EH (cell line): ENCODE measurements around the gene TTC28.
A peak's percentile ranks its signal among the peaks of the same experiment; 100 is the strongest.

Experiments used
- DNase-seq: peaks from one replicate; pipeline ENCODE4 v3.0.0-alpha.2; 2015; ENCODE audit warnings: low read depth

The TTC28 gene

DNA sequence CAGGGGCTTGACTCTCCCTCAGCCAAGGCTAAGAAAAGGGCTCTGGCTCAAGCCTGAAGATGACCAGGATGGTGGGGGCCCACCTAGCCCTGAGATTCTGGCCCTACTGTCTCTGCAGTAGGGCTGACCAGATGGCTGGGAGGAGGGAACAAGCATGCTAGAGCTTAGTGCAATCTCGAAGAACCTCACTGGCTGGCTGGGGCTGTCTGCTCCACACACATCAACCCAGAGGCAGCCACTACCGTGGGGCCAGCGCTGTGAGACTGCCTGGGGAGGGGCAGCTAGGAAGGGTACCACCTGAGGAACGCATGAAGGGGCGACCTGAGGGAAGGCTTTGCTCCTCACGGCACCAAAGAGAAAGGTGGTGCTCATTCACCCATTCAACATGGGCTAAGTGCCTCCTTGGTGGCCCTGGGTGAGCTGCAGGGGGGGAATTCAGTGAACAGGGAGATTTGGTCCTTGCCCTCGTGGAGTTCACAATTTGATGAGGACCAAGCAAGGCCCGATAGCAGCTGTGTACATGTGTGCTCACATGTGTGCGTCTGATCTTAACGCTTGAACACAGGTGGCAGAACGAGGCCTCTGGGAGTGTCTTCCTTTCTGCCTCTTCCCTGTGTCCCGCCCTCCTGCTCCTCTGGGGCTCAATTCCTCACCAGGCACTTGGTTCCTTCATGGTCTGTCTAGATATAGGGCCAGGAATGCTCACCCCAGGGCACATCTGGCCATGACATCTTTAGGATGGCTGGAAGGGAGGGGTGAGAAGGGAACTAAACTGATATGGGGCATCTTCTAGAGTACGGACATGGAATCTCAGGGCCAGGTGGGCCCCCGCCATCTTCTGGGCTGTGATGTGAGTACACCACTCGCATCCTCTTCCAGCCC, 658.3 kb downstream of the TTC28 start:
- no peak for DNase-seq

DNA sequence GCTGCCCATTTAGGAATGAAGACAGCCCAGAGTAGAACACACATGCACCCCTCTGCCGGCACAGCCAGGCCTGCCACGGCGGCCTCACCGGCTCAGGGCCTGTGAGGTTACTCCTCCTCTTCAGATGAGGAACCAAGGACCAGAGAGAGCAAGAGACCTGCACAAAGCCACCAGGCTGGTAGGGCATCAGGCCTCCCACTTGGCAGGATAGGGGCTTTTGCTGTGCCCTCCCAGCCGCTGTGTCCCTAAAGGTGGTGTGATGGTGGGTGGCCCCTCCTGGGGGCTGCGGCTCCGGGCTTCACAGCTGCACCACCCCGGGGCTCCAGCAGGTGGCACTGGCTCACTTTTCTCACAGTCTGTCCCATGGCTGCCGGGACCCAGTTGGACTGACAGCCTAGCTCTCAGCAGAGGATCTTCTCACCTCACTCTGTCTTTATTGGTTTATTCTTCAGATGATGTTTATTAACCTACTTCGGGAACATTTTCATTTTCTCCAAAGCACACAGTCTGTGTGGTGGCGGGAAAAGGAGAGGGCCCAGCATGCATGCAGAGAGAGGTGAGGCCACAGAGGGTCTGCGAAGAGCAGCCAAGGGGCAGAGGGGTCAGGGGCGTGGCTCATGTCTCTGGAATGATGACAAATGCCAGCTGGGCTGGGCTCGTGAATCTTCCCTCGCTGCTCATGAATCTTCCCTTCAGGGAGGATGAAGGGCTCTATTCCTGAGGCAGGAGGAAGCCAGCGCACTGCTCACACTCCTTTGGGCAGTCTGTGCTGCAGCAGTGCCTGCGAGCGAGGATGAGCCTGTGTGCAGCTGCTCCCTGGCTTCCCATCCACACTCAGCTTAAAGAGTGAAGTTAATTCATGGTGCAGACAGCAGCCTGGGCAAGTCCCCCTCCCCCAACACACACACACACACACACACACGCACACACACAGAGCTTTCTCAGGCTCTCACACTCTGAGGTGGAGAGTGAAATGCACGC, 659.5 kb downstream of the TTC28 start:
- DNase-seq, result peak; percentile 79

DNA sequence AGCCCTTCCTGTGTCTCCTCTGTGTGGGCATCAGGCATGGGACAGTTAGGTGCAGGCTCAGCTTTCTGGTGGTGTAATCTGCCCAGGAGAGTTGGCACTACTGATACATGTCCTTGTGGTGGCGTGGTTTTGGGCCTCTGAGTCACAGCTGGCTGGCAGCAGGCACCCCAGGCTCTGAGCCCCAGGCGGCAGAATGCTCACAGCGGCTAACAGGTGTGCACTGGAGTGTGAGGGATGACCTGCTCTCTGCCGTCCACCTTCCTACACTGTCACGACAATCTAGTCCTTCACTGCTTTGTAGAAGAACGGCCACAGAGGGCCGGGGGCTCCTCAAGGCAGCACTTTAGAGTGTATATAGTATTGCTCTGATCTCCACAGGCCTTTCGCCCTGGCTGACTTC, 660.3 kb downstream of the TTC28 start:
- DNase-seq, result peak; percentile 16

DNA sequence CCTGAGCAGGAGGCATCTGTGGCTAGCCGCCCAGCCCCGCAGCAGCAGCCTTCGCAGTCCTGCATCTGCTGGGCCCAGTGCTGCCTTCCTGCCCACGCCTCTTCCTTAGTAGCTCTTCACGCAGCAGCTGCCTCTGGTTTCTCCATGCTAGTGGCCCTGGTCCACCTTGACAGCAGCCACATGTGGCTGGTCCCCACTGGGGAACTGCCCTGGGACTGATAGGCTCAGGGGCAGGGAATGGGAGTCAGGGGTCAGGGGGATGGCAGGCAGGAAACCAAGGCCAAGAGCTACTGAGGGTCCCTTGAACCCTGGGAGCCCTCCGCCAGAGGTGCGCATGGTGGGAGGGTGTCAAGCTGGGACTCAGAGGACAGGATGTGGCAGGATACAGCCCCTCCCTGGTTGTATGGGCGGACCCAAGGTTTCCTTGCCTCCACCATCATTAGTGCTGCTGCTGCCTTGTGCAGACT, 661.1 kb downstream of the TTC28 start:
- no peak for DNase-seq

DNA sequence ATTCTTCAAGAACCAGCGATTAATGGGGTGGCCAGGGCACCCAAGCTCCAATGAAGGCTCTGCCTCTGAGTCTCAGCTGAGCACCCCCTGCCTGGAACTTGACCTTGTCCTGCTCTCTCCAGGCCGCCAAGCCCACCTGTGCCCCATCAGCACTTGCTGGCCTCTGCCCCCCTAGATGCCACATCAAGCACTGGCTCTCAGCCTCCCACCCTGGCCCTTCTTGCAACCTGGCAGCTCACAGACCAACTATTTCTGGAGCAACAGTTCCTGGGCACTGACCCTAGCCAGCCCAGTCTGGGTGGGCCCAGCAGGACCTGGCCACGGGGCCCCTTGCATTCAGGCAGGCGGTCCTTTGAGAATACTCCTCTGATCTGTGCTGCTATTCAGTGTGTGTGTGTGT, 661.8 kb downstream of the TTC28 start:
- DNase-seq, result no peak

DNA sequence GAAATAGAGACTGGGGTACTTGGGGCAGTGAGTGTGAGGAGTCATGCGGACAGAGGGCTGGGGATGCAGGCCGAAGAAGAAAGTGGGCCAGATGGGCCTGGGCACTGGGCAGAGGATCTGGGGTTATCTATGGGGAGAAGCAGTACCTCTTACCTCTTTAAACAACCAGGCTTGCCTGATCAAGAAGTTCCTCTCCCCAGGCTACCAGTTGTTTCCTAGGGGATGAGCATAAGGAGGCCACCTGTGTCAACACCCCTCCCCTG, 662.2 kb downstream of the TTC28 start:
- DNase-seq, result no peak

DNA sequence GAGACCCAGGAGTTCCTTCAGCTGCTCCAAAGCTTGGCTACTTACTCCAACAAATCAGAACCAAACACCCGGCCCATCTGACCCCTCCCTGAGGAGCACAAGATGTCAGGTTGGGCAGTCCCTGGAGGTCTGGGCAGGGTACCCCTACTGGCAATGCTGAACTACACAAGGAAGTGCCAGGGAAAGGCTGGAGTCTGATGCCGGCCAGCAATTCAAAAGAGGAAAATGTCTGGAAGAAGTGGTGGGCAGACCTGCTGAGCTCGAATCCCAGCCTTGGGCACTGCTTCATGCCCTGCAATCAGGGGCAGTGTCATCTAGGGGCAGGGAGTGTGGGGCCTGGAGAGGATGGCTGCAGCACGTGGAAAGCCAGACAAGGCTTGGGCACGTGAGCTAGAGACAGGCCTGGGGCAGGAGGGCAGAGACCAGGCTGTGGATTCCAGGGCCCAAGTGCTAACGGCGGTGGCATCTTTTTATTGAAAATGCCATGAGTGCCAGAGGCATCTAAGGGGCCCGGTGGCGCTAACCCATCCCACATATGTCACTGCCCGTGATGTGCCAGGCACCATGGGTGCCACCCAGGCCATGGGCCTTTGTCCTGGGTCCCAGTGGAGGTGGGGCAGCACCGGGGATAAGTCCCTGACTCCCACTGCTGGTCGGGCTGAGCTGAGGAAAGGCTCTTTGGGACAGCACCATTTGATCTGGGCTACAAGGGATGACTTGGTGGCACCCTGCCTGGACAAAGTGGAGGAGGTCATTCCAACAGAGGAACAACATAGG, 662.7 kb downstream of the TTC28 start:
- DNase-seq, result no peak

DNA sequence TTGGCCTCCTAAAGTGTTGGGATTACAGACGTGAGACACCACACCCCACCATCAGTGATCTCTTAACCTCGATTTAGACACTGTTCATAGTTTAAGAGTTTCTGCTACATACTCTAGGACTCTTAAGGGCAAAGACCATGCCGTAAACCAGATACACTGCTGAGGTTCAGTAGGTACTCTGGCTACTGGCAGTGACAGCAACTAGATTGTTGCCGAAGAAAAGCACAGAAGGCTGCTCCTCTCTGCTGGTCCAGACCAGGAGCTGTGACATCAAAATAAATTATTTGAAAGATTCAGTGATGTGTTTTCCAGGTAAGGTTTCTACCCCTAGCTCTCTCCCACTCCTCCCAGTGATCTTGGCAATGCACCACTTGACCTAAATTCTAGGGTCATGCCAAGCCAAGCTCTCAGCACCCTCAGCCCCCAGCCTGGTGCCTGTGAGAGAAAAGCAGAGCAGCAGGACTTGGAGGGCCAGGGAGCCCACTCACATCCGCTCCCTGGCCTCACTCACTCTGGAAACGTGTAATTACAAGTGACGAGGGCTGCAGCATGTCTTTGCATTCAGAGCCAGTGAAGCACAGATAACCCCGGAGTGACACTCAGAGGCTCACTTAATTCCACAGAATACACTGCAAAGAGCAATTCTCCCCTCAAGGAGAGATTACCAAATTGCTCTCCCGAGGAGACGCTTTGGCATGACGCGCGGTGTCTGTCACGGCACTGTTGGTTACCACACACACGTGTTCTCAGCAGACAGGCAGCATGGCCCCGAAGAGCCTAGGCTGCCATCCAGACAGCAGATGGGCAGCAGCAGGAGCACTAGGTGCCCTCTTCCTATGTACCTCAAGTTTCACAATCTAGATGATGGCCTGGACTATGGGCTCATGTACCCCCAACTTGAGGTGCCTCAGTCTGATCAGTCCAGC, 663.7 kb downstream of the TTC28 start:
- no peak for DNase-seq

DNA sequence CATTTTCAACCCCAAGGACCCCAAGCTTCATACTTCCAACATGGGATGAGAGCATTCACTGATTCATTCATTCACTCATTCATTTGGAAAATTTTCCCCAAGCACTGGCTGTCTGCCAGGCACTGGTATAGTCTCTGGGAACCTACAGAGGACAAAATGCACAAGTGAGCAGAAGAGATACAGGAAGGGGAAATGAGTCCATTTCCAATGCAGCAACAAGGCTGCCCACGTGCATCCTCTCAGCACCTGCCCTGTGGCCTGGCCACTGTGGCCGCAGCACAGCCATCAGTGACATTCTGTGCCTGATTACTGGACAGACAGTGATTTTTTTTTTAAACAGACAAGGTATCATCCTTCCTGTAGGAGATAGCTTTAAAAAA, 664.6 kb downstream of the TTC28 start:
- DNase-seq, result no peak

DNA sequence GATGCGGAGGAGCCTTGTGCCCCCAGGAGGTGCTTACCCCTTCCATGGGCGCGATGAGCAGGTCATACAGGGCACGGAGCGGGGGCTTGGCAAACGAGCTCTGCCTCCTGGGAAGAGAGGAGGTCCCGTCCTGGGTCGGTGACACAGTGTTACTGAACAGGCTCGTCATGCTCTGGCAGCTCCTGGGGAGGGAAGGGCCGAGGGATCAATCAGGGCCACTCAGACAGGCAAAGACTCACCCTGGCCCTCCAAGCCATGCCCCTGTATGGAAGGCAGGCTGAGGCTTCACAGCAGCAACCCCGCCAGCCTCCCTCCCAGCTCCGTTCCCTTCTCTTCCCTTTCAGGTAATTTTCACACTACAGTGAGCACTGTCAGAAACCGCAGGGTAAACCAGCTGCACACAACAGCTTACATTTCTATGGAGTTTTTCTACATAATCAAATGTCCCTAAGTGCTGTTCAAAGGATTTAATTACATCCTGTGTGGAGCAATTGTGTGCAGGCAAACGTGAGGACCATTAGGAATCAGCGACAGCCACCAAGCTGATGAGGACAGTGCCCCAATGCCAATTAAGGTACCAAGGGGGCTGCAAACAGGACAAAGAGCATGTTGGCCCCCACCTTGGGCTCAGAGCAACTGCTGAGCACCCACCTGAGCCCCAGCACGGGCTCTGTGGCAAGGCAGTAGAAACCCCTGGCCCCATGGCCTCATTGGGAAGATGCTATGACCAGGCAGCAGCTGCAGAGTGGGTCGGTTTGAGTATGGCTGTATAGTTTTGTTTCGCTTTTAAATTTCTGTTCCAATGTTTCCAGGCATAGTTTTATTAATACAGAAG, 665.2 kb downstream of the TTC28 start:
- DNase-seq, result no peak

DNA sequence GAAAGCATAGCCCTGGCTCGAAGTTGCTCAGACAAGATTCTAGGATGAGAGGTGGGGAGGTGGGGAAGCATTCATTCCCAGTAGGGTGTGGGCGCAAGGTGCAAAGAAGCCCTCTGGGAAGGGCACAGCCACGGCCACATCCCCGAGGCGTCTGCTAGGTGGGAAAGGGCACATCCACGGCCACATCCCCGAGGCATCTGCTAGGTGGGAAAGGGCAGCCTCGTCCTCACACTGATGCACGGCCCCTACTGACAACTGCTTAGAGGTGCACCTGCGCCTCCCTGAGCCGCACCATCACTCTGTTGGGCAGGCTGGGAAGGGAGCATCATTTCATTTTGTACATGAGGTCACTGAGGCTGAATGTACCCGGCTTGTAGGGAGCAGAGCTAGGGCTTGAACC, 666.0 kb downstream of the TTC28 start:
- DNase-seq, result no peak

DNA sequence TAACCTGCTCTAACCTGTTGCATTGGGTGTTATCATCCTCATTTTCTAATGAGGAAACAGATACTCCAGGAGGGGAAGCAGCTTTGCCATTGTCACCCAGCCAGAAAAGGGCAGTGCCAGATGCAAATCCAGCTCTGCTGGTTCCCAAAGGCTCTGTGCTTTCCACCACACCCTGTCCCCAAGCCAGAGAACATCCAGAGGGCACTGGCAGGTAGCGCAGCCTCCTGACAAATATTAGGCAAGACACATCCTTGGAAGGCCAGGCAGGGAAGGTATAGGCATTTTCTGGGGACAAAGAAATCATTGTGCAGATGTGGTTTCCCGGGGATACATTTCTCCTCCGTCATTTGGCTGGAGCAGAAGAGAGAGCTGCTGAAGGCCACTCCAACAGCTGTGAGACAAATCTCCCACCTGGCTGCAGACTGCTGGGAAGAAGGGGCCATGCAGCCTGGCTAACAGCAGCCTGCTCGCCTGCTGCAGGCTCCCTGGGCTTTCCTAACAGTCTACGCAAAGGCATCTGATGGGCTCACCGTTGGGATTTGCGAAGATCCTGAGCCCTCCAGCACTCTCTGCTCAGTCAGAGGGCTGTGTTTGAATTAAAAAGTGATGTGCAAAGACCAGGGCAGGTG, 666.7 kb downstream of the TTC28 start:
- no peak for DNase-seq

DNA sequence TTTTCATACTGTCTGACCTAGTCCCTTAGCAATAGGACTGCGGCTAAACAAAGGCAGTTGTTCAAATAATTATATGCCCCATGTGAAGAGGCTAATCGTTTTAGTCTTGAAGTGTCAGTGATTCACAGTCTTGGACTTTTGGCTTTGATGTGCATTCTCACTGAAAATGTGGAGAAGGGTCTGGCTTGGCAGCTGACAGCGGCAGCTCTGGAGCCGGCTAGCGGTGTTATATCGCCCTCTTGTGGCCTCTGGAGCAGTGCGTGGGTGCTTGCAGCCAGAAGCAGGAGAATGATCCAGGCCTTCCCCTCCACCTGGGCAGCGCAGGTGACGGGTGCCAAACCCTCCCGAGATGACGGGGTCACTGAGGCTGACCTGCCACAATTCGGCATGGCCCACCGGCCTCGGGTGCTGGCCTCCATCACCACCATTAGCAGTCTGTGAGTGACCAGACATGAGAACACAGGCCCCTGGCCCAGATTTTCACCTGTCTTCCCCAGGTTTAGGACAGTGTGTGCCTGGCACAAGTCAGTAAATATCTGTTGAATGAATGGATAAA, 670.3 kb downstream of the TTC28 start:
- peak; percentile 88 for DNase-seq

DNA sequence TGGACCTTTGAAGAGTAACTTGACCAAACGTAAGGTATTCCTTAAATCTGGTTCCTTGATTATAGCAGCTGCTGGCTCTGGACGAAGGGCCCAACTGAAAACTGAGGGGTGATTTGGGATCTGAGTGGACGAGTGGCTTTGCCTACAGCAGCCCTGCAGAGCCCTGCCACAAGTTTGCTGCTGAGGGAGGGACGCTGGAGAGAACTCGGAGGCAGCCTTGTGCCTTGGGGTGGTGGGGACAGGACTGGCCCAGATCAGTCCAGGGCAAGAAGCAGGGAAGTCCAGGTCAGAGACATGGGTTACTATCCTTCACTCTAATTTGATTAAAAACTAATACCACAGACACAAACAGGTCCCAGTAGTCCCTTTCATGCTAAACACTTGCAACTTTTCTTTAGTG, 671.0 kb downstream of the TTC28 start:
- no peak for DNase-seq

DNA sequence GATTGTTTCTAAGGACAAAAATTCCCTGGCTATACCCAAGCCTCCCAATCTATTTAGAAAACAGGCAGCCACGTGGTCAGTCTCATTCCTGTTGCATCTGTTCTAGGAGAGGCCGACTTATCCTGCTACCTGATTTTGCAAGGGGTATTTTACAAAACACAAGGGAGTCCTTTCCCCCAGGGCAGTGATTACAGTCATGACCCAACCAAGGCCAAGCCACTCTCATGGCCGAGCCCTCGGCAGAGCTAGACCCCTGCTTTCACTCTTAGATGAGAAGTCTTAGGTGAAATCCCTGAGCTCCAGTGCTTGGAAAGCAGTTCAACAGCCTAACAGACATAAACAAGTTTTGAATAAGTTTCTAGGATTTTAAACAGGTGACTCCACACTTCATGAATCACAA, 671.6 kb downstream of the TTC28 start:
- no peak for DNase-seq

DNA sequence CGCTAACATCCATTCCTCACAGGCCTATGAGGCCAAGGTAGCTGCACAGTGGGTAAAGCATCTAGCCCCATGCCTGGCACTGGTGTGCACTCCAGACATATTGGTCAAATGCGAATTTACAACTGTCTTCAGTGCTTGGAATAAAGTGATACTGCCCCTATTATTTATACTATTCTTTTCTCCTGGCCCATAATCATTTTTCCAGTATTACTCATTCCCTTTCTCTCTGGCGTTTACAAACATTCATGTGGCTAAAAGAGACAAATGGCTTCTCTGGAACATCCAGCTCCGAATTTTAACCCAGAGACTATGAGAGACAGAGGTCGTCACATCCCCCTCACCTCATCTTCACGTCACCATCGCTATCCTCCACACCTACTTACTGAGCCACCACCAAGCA, 673.4 kb downstream of the TTC28 start:
- DNase-seq, result peak; percentile 40

DNA sequence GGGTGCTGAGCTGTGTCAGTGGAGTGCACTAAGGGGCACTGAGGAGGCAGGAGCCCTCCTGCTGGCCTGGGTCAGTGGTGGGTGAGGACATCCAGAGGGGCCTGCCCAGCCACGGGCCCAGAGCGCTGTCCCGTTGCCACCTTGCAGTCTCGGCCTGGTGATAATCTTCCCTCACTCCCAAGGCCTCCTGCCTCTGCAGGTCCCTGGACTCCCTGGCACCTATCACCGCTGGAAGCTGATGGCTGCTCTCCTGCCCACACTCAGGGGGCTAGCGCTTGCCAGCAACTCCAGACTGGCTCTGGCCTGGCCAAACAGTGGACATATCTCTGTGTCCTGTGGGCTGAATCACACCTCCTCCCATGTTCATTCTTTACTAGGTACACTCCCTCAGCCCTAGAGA, 674.1 kb downstream of the TTC28 start:
- DNase-seq, result no peak

DNA sequence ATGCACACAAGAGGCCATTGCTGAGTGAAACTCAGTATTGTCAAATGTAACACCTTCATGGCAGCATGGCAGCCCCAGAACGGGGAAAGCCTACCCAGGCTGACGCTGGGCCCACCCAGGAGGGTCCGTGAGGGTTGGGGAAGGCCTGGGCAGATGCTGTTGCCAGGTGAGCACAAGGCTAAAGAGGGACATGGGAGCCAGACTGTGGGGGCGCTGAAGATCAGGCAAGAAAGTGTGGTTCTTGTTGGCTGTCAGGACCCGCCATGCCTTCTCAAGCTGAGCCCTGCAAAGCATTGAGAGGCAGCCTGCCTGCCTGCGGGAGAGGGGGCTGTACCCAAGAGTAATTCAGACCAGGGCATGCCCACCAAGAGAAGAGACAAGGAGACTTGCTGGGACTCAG, 675.6 kb downstream of the TTC28 start:
- no peak for DNase-seq

DNA sequence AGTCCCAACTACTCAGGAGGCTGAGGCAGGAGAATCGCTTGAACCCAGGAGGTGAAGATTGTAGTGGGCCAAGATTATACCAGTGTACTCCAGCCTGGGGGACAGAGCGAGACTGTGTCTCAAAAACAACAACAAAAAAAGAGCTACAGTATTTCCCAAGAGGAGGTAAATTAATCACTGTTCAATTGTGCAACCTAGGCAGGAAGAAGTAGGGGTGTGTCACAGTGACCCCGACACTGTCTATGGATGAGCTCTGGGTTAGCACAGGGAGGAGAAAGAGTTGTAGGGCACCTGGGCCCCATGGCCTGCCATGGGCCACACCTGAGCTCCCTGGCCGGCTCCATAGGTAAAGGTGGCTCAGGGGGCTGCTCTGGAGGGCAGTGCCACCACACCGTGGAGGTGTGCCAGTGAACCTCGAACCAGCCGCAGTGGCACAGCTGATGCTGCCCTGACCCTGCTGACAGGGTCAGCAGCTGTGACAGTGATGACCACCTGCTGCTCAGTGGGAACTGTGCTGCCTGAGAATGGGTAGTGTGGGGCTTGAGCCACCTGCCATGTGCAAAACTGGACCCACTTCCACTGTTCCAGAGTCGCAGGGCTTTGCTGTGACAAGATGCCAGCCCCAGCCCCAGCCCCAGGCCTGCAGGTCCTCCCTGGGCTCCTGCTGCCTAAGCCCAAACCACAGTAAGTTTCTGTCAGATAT, 676.6 kb downstream of the TTC28 start:
- no peak for DNase-seq
